Choroid plexus epithelial cell (primary cell): ENCODE results near the gene CCDC174.
A peak's percentile ranks its signal among the peaks of the same experiment; 100 is the strongest.

Source experiments
- DNase-seq: peaks from one replicate; pipeline ENCODE4 v3.0.0-alpha.2; 2010; ENCODE audit warnings: low read depth
- H3K4me3 ChIP-seq: 2 replicates; pipeline ENCODE4 v1.5.1; 2011; ENCODE audit warnings: low read depth, mild to moderate bottlenecking, control low read depth, low read length, moderate library complexity
- TF ChIP-seq, protein P1 (sequence below): conservative IDR thresholded peaks from 2 replicates; pipeline ENCODE4 v1.5.1; 2011; ENCODE audit warnings: low read depth, mild to moderate bottlenecking, control low read depth, inconsistent platforms, low read length, moderate library complexity

CCDC174 gene

GRCh38 chr3:14633417-14633816 is 18.1 kb upstream of the CCDC174 start:
- TF ChIP-seq, protein P1, sequence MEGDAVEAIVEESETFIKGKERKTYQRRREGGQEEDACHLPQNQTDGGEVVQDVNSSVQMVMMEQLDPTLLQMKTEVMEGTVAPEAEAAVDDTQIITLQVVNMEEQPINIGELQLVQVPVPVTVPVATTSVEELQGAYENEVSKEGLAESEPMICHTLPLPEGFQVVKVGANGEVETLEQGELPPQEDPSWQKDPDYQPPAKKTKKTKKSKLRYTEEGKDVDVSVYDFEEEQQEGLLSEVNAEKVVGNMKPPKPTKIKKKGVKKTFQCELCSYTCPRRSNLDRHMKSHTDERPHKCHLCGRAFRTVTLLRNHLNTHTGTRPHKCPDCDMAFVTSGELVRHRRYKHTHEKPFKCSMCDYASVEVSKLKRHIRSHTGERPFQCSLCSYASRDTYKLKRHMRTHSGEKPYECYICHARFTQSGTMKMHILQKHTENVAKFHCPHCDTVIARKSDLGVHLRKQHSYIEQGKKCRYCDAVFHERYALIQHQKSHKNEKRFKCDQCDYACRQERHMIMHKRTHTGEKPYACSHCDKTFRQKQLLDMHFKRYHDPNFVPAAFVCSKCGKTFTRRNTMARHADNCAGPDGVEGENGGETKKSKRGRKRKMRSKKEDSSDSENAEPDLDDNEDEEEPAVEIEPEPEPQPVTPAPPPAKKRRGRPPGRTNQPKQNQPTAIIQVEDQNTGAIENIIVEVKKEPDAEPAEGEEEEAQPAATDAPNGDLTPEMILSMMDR: no peak
- DNase-seq: no peak
- no peak overlapping the region for H3K4me3 ChIP-seq

GRCh38 chr3:14633819-14634424 is 17.6 kb upstream of the CCDC174 start:
- H3K4me3 ChIP-seq: no peak overlapping the region
- TF ChIP-seq, protein P1: peak; percentile 94
- DNase-seq: peak; percentile 88

- H3K4me3 ChIP-seq: no peak overlapping the region
- TF ChIP-seq, protein P1: no peak
- no peak for DNase-seq
Observed at GRCh38 chr3:14634763-14635400, 16.7 kb upstream of the CCDC174 start.

DNA sequence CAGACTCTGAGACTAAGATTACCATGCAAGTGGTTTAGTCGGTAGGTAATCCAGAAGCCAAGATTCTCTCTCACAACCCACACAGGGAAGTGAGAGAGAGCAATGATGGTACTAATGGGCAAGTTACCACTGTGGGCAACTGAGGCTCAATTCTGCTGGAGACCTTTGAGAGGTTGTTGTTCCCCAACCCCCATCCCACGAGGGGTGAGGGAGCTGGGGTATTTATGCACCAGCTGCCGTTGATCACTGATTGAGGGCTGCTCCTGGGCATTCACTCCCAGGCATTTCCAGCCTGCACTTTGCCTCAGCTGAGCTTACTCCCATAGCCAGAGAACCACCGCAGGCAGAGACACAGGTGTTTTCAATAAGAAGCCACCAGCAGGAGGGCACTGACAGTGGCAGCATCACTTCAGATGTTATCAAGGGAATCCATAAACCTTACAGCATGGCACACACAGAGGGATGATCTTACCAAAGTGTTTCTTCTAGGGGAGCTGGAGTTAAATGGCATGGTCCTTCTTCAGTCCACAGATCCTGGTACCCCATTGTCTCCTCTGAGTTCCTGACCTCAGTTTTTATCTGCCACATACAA is 15.0 kb upstream of the CCDC174 start:
- DNase-seq: no peak
- TF ChIP-seq, protein P1: no peak
- no peak overlapping the region for H3K4me3 ChIP-seq

DNA sequence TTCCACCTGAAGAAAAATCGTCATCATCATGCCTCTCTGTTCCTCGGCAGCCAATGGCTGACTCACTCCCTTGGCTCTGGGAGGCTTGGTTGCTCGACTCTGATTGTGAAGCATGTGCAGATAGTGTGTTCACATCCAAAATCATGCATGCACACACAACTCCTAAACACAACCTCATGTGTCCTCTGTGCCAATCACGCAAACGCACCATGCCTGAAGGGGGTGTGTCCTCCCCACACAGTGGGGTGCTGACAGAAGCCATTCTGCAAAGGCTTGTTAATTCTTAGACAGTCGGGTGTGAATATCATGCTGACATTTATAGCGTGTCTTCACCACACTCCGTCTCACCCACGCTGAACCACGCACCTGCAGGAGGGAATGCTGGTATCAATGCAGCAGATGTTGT is 11.4 kb upstream of the CCDC174 start:
- no peak for DNase-seq
- TF ChIP-seq, protein P1: no peak
- H3K4me3 ChIP-seq: no peak overlapping the region

GRCh38 chr3:14640734-14641133 is 10.8 kb upstream of the CCDC174 start:
- H3K4me3 ChIP-seq: no peak overlapping the region
- DNase-seq: no peak
- TF ChIP-seq, protein P1: no peak
